ENCODE measurements around the gene PARVB.

PARVB gene

GRCh38 chr22:44205516-44206329, 181.6 kb downstream of the PARVB start:
- DNase-seq = no peak

GRCh38 chr22:44206330-44206645, 182.2 kb downstream of the PARVB start:
- DNase-seq = no peak

GRCh38 chr22:44206696-44207095, 182.6 kb downstream of the PARVB start:
- no peak for DNase-seq

GRCh38 chr22:44207173-44207980, 183.3 kb downstream of the PARVB start:
- DNase-seq = no peak

- DNase-seq = no peak
These were observed 183.8 kb downstream of the PARVB start for GRCh38 chr22:44207981-44208317.

- no peak for DNase-seq
These were observed 185.2 kb downstream of the PARVB start for GRCh38 chr22:44209343-44209742.

- no peak for DNase-seq
These were observed 186.6 kb downstream of the PARVB start for GRCh38 chr22:44210722-44211121.

GRCh38 chr22:44211256-44211945, 187.3 kb downstream of the PARVB start:
- DNase-seq = no peak

GRCh38 chr22:44211946-44212930, 188.1 kb downstream of the PARVB start:
- no peak for DNase-seq

- no peak for DNase-seq
These were observed 188.8 kb downstream of the PARVB start for GRCh38 chr22:44212936-44213335.

GRCh38 chr22:44213489-44214043, 189.5 kb downstream of the PARVB start:
- no peak for DNase-seq

- DNase-seq = no peak
These were observed 190.1 kb downstream of the PARVB start for GRCh38 chr22:44214187-44214586.

- DNase-seq = no peak
These were observed 190.7 kb downstream of the PARVB start for GRCh38 chr22:44214764-44215163.

- DNase-seq = no peak
These were observed 191.2 kb downstream of the PARVB start for GRCh38 chr22:44215287-44215686.

GRCh38 chr22:44217346-44217745, 193.2 kb downstream of the PARVB start:
- DNase-seq = no peak

GRCh38 chr22:44218071-44218470, 194.0 kb downstream of the PARVB start:
- no peak for DNase-seq

- DNase-seq = no peak
These were observed 195.2 kb downstream of the PARVB start for GRCh38 chr22:44219101-44219870.

GRCh38 chr22:44220727-44221680, 196.9 kb downstream of the PARVB start:
- DNase-seq = no peak

- DNase-seq = no peak
These were observed 197.8 kb downstream of the PARVB start for GRCh38 chr22:44221710-44222475.
